ENCODE measurements around the gene ZNF80. TPM values are rescaled to one million over a fixed set of nuclear protein-coding genes. Genes with fewer than 3 reads are reported as not detected.

Gene ZNF80
- total RNA-seq, 2 donors from 2014 or later, result not detected

- H3K9me3 ChIP-seq, result no peaks in the 10 kb centered on the region
- H3K27ac ChIP-seq, result no peak overlapping the region
- H3K4me1 ChIP-seq, result no peaks in the 10 kb centered on the region
- H3K36me3 ChIP-seq, result no peaks in the 10 kb centered on the region
- no peak overlapping the region for H3K4me3 ChIP-seq
- no peaks in the 10 kb centered on the region for H3K27me3 ChIP-seq
- no peak for TF ChIP-seq CTCF (IDR thresholded peaks at IDR 0.05)
- DNase-seq (ENCODE audit: low spot score), result no peak
Measured at GRCh38 chr3:114205541-114205940, 31.8 kb downstream of the ZNF80 start.

DNA sequence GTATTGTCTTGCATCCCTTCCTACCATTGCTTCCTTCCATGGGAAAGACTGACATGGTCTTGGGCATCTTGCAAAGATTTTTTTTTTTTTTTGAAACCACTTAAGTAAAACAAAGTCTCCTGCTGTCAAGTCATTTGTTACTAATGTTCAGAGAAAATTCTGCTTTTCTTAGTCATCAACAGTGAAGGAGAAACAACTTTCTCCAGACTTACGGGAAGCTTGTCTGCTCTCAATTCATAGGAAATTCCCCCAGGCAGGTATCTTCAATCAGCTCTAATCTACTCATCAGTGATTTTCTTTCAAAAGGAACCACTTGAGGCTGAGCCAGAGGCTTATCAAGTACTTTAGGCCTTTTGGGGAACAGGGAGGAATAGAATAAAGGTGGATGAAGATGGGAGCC lies 42.6 kb downstream of the ZNF80 start:
- Histone ChIP-seq H3K9me3 (no peaks in the 10 kb centered on the region), H3K4me3 (no peak overlapping the region), H3K27ac (no peak overlapping the region), H3K4me1 (no peaks in the 10 kb centered on the region), H3K27me3 (no peaks in the 10 kb centered on the region), H3K36me3 (no peaks in the 10 kb centered on the region)
- DNase-seq (ENCODE audit: low spot score), result no peak
- no peak for TF ChIP-seq CTCF (IDR thresholded peaks at IDR 0.05)

DNA sequence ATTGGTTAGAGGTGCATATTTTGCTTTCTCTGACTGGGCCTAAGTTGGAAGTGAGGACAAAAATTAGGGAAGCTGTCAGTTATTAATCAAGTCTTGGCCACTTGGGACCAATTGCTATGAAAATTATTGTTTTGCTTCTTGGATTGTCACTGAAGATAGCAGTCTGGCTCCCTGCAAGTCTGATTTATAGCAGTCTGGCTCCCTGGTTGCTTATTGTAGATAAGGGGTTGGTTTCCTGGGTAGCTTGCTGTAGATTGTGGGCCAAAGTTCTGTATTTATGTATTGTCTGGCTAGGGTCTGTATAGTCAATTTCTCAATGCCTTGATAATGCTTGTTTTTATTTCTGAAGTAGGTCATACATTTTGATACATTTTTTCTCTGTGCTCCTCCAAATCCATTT lies 45.2 kb downstream of the ZNF80 start:
- Histone ChIP-seq H3K4me3 (no peak overlapping the region), H3K9me3 (no peaks in the 10 kb centered on the region), H3K27me3 (no peaks in the 10 kb centered on the region), H3K4me1 (no peaks in the 10 kb centered on the region), H3K27ac (no peak overlapping the region), H3K36me3 (no peaks in the 10 kb centered on the region)
- DNase-seq (ENCODE audit: low spot score), result no peak
- no peak for TF ChIP-seq CTCF (IDR thresholded peaks at IDR 0.05)

DNA sequence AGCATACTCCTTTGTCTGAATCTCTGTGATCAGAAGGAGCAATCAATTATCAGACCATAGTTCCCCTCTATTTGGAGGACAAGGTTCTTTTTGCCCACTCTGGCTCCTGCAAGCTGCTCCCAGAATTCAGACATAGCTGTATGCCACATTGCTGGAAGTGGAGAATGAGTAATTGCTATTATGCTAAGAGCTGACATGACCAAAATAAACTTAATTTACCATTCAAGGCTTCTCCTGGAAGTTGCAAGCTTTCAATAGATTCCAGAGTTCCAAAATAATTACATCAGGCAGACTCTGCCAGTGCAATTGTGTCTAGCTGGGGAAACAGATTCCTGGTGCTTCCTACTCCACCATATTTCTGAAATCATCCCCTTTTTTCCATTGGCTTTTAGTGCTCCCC lies 50.9 kb downstream of the ZNF80 start:
- Histone ChIP-seq H3K27ac (no peak overlapping the region), H3K4me1 (no peaks in the 10 kb centered on the region), H3K27me3 (no peaks in the 10 kb centered on the region), H3K4me3 (no peak overlapping the region), H3K36me3 (no peaks in the 10 kb centered on the region), H3K9me3 (peaks cover 0 to 17% of the 10 kb centered on the region in 2 donors)
- no peak for TF ChIP-seq CTCF (IDR thresholded peaks at IDR 0.05)
- no peak for DNase-seq (ENCODE audit: low spot score)

Other genes with a start within 250 kb of the ZNF80 start
- 1 to 10 TPM in 1 of 2 donors, under 1 TPM in 1; 0.75 to 1.3 TPM for gene CCDC191, start 181.1 kb downstream of the ZNF80 start, total RNA-seq
- gene QTRT2, start 180.8 kb downstream of the ZNF80 start, total RNA-seq, result 1 to 10 TPM; 4.9 to 5.6 TPM
- gene DRD3, start 58.5 kb downstream of the ZNF80 start, total RNA-seq, result not detected
- under 1 TPM in 1 of 2 donors, not detected in 1; 0.67 TPM for gene TIGIT, start 56.5 kb upstream of the ZNF80 start, total RNA-seq

Data from right atrium auricular region (tissue), 2 donors.